ENCODE data around the gene MAGI2. TPM values are rescaled to one million over a fixed set of nuclear protein-coding genes. Genes with fewer than 3 reads are reported as not detected.

Gene MAGI2
- total RNA-seq, 1 experiment from 2014 or later, result 14.3 TPM

- H4K8ac ChIP-seq (replicated peaks; ENCODE audit: insufficient read length, low read depth, low read length), result no peak overlapping the region
- no peaks in the 10 kb centered on the region for H3K9me3 Mint-ChIP-seq
- H3K27ac Mint-ChIP-seq, result 0 out of 7 replicates have a peak overlapping the region, but pooled peaks of 1 of the 3 experiments have one; percentile 68
- H3K79me2 ChIP-seq (ENCODE audit: insufficient read depth, low read length), result no peaks in the 10 kb centered on the region
- no peaks in the 10 kb centered on the region for H3K79me1 ChIP-seq (ENCODE audit: insufficient read depth, low read depth, low read length, poor library complexity, severe bottlenecking)
- H2BK120ac ChIP-seq (ENCODE audit: low read depth, low read length, poor library complexity, severe bottlenecking), result no peak overlapping the region
- no peak for TF ChIP-seq CTCF (conservative IDR thresholded peaks at IDR 0.05)
- H4K20me1 ChIP-seq (ENCODE audit: control insufficient read depth, insufficient read depth, insufficient read length), result no peaks in the 10 kb centered on the region
- no peak overlapping the region for H2BK15ac ChIP-seq (ENCODE audit: low read depth, low read length)
- peaks cover 20 to 21% of the 10 kb centered on the region in 2 experiments for H3K4me1 Mint-ChIP-seq
- peaks cover 4% of the 10 kb centered on the region; the same call in 1 of the 2 replicates for H3K4me1 ChIP-seq (ENCODE audit: insufficient read depth, low read length)
- H3K4ac ChIP-seq (ENCODE audit: low read depth, low read length), result no peak overlapping the region
- no peak overlapping the region for H4K5ac ChIP-seq (ENCODE audit: insufficient read length, low read depth, low read length)
- H3K9ac ChIP-seq (ENCODE audit: extremely low read depth, insufficient read length, low read length), result no peak overlapping the region
- H2AFZ ChIP-seq (ENCODE audit: low read length), result no peak overlapping the region
- no peak overlapping the region for H3K23ac ChIP-seq (ENCODE audit: insufficient read length, low read depth, low read length)
- H3K18ac ChIP-seq (ENCODE audit: insufficient read length, low read depth, low read length), result no peak overlapping the region
- no peak overlapping the region for H2BK20ac ChIP-seq (ENCODE audit: low read depth, low read length, poor library complexity, severe bottlenecking)
- no peaks in the 10 kb centered on the region for H3K27me3 ChIP-seq (ENCODE audit: insufficient read depth, low read length)
- no peaks in the 10 kb centered on the region for H3K23me2 ChIP-seq (ENCODE audit: insufficient read length, low read depth, low read length, poor library complexity, severe bottlenecking)
- H2BK12ac ChIP-seq (ENCODE audit: insufficient read length, low read depth, low read length), result no peak overlapping the region
- no peaks in the 10 kb centered on the region for H3K9me3 ChIP-seq (ENCODE audit: control insufficient read depth, low read depth, low read length)
- no peak overlapping the region for H3K4me3 Mint-ChIP-seq
- H3K56ac ChIP-seq (ENCODE audit: insufficient read length, low read depth, low read length), result no peak overlapping the region
- WGBS (ENCODE audit: extremely low coverage, insufficient read length, low lambda C conversion rate), result no CpG with 5 or more reads among the region's 1 CpG
- no peak overlapping the region for H3K14ac ChIP-seq (ENCODE audit: insufficient read depth, low read length)
- no peak overlapping the region for H2BK5ac ChIP-seq (ENCODE audit: insufficient read length, low read length)
- H3K36me3 Mint-ChIP-seq (ENCODE audit: insufficient read depth in 1 of 3, low read depth in 3 of 3), result peaks cover 0 to 2% (median 0%) of the 10 kb centered on the region in 3 experiments; a peak in 1 of 7 replicates
- H3K4me2 ChIP-seq (ENCODE audit: insufficient read depth, insufficient read length, low read length), result no peak overlapping the region
- no peaks in the 10 kb centered on the region for H3K27me3 Mint-ChIP-seq (ENCODE audit: low read depth)
- H2AK5ac ChIP-seq (ENCODE audit: insufficient read length, low read length), result no peak overlapping the region
- no peak overlapping the region for H3T11ph ChIP-seq (ENCODE audit: low read length)
- no peak for DNase-seq
- no peak overlapping the region for H4K91ac ChIP-seq (ENCODE audit: insufficient read length, low read depth, low read length)
- H3K27ac ChIP-seq (ENCODE audit: insufficient read length, low read depth, low read length), result no peak overlapping the region
Measured at GRCh38 chr7:78571292-78571691, 882.2 kb downstream of the MAGI2 start.
